GM19438 (cell line): ENCODE results near the gene LRTM1.

Experiments used
- ATAC-seq: cut with Tn5 transposase; IDR thresholded peaks from one replicate; pipeline ENCODE4 v1.9.1; 2021; ENCODE audit warnings: low read depth; ENCODE audit not compliant: unreplicated experiment

LRTM1 gene

GRCh38 chr3:54928046-54928770 is at the start of gene LRTM1:
Gene LRTM1 (minus strand): TSS chr3:54928059. CDS start chr3:54927911, 148 bp downstream.
- ATAC-seq: no peak

DNA sequence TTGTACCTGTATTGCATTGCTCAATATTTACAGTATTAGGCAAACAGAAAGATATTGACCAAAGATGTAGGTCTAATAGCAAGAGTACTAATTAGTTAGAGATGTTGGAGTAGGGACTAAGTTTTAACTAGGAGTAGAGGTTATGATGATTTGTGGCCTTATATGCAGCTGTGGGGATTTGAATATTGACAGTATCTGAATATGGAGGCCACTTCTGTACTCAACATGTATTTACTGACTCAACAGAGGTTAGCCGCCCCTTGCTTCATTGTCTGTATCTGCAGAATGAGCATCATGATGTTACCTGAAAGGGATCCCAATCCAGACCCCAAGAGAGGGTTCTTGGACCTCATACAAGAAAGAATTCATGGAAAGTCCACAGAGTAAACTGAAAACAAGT is 49.6 kb upstream of the LRTM1 start:
- no peak for ATAC-seq

DNA sequence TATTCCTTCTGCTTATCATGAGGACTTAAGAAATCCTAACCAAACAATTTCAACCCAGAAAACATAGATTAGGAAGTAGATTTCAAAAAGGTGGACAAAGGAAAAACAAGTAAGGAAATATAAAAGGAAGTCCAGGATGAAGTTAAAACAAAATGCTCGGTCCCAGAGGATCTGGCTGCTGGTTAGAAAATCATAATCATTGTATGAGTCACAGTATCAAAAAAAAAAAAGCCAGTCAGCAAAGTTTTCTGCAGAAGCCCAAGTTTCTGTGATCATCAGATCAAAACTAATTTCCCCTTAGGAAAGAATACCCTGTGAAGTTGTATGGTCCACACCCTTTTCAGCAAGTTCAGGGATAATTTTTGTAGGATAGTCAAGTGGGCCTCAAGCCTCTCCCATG is 43.0 kb upstream of the LRTM1 start:
- ATAC-seq: no peak

GRCh38 chr3:54969652-54970051 is 41.8 kb upstream of the LRTM1 start:
- ATAC-seq: no peak

DNA sequence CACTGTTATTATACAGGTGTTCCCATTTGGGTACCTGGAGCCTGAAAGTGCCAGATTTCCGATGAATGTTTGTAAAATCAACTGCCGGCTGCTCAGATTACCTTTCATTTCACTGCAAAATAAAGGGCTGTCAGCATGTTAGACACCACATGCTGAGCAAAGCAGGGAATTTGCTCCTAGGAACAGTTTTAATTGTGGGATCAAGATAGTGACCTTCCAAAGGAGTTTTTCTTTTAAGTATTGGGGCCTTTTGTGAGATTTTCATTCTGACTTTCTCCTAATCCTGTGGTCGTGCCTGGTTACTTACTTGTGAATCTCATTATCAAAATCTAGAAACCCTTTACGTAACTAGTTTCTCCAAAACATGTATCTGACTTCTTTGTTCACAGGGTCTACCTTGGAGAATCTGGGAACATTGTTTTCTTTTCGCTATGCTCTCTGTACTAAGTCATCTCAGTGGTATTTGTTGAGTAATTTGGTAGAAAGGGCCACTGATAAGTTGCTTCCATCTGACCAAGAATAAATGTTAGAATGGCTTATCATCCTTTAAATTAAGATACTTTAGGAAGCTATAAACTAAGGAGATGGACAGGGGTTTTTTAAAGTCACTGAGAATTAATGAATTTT is 40.8 kb upstream of the LRTM1 start:
- ATAC-seq: no peak

- no peak for ATAC-seq
These were observed 39.9 kb upstream of the LRTM1 start for GRCh38 chr3:54967731-54968161.

- no peak for ATAC-seq
These were observed 39.1 kb upstream of the LRTM1 start for GRCh38 chr3:54966979-54967378.

DNA sequence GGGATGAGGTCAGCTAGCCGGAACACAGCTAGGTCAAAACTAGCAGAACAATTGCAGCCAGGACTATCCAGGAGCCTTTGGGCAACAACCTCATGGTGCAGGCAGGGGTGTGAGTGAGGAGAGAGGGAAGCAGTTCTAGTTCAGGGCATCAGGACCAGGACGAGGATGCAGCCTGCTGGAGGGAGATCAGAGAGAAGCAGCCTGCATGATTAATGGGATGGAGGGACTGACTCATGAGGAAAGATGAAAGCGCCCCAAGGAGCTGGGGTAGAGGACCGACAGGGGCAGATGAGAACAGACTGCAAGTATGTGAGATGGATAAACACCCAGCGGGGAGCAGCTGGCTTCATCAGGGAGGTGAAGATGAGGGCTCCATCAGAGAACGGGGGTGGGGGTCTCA is 37.9 kb upstream of the LRTM1 start:
- no peak for ATAC-seq

DNA sequence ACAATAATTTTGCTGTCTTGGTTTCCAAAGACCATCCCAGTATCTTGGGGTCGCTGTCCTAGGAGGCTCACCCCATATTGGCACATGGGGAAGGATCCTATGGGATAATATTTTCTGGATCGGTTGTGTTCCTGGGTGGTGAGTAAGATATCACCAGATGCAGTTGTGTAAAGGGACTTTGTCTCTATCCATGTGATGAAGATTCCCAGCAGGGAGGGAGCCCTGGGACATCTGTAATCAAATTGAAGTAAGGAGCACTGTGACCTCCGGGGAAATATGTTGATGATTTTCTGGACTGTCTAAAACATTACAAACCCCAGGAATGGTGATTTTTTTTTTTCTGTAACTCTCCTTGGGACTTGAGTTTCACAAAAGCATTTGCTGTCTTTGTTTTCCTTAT is 36.2 kb upstream of the LRTM1 start:
- ATAC-seq: no peak

GRCh38 chr3:54963641-54964040 is 35.8 kb upstream of the LRTM1 start:
- ATAC-seq: no peak

GRCh38 chr3:54962200-54962599 is 34.3 kb upstream of the LRTM1 start:
- no peak for ATAC-seq

DNA sequence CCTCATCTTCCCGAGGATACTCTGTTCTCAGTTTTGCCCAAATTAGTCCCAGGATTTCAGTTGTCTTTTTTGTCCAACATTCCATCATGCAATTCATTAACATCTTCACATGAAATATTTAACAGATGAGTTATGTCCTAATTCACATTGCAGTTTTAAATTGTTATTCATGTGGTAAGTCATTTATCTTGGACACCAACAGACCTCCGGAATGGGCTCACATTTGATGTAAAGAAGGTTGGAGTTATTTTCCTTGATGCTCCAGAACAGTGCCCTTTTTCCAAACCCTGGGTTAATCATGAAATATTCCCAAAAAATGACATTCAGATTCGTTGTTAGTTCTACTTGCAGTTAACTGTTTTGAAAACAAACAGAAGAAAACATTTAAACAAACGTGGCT is 32.8 kb upstream of the LRTM1 start:
- no peak for ATAC-seq

DNA sequence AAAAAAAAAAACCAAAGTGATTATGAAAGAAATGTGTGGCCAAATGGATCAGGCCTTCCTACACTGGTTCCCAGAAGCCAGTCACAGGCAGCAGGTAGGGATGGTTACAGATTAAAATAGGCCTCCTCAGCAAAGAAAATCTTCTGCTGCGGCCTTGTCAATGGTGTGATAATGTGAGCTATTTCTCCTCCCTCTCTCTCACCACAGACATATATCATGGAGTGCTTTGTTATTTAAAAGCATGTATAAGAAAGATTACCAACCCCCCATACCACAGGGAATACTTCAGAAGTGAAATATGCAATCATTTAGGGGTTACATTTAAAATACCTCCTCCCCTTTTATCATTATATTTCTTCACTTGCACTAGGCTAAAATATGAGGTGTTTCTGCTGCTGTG is 32.2 kb upstream of the LRTM1 start:
- ATAC-seq: no peak

DNA sequence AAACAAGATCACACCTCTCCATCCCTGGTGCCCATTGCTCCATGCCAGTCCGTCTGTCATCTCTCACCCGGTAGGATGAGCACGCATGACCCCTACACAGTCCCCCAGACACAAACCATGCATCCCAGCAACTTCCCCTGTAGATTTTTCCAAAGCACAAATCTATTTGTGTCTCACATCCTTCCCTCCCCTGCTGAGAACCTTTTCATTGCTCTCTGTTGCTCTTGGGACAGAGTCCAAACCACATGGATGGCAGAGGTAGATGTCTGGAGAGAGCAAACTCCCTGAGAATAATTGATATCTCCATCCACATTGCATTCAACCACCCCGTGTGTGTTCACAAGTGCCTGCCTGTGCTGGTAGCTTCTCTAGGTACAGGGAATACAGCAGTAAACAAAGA is 29.9 kb upstream of the LRTM1 start:
- no peak for ATAC-seq

DNA sequence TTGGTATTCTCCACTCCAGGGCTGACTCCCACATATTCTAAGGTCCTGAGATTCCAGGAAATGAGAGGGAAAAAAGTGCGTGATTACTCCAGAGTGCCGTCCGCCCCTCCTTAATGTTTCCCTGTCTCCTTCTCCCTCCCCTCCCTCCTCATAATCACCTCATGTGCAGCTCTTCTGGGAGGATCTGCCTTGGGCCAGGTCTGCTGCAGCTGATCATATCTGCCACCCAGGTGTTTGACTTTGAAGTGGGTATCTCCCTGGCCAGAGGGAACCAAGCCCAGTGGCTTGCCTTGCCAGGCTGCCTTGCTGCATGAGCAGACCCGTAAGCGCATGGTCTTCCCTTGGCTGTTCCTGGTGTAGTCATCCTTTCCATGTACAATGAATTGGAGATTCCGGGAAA is 28.1 kb upstream of the LRTM1 start:
- no peak for ATAC-seq

DNA sequence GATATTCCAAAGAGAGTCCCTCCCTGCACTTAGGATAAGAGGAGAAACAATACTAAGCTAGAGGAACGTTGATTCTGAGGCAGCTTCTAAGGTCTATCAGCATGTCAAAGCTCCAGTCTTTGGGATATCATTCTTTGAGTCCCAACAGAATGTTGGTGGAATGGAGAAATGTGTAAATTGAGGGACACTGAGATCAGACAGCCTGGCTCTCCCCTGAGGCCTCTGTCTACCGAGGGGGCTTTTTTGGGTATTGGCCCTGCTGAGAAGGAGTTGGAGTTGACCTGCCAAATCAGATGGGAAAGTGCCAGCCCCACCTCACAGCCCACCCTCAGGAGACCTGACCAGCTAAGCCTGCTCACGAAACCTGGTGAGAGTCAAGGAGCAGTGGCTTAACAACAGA is 27.6 kb upstream of the LRTM1 start:
- no peak for ATAC-seq

- ATAC-seq: no peak
These were observed 26.7 kb upstream of the LRTM1 start for GRCh38 chr3:54954521-54954920.

DNA sequence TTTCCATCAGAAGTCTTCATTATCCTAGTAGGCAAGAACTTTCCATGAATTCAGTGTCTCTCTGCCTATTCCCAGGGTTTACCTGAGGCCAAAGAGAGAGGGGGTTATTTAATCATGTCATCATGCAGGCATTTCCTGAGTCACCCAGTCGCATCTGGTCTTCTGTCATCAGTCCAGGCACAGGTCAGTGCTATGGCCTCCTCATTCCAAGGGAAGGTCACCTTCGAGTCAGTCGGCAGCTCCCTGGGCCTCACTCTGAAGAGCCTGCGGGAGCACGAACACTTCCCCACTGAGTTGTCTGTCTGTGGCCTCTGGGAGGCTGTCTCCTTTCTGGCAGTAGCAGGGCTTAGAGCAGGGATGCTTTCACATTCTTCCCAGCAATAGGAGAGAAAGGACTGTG is 26.2 kb upstream of the LRTM1 start:
- ATAC-seq: no peak

GRCh38 chr3:54951405-54951804 is 23.5 kb upstream of the LRTM1 start:
- no peak for ATAC-seq

DNA sequence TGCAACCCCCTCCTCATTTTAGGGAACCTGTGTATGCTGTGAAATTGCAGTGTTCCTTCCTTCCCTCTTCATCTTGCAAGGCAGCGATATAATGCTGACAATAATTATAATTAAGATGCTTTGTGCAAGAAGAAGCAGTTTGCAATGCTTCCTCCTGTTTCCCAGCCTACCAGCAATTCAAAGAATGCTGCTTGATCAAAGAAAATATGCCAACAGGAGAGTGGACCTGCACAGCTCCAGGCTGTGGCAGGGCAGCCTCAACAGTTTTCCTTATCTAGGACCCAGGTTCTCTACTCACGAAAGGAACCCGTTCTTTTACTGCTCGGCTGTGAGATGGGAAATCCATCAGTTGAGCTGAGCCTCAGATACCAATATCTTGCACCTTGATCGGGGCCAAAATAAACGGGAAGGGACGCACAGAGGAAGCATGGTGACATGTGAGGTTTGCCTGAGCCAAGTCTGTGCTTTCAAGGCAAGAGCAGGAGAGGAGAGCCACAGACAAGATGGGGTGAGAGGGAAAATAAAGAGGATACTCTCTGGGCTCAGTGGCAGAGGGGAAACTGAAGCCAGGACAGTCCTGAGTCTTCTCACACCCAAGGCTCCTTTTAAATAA is 22.6 kb upstream of the LRTM1 start:
- ATAC-seq: no peak

GRCh38 chr3:54949491-54950044 is 21.7 kb upstream of the LRTM1 start:
- ATAC-seq: no peak
